ENCODE measurements around the gene RGS12. TPM values are rescaled to one million over a fixed set of nuclear protein-coding genes. Genes with fewer than 3 reads are reported as not detected.

RGS12 gene
- total and polyA plus RNA-seq, 2 of the 8 experiments (the other 6 are each of a cell fraction or from before 2014, with no cell fraction given), result 6.0 to 16.4 TPM

DNA sequence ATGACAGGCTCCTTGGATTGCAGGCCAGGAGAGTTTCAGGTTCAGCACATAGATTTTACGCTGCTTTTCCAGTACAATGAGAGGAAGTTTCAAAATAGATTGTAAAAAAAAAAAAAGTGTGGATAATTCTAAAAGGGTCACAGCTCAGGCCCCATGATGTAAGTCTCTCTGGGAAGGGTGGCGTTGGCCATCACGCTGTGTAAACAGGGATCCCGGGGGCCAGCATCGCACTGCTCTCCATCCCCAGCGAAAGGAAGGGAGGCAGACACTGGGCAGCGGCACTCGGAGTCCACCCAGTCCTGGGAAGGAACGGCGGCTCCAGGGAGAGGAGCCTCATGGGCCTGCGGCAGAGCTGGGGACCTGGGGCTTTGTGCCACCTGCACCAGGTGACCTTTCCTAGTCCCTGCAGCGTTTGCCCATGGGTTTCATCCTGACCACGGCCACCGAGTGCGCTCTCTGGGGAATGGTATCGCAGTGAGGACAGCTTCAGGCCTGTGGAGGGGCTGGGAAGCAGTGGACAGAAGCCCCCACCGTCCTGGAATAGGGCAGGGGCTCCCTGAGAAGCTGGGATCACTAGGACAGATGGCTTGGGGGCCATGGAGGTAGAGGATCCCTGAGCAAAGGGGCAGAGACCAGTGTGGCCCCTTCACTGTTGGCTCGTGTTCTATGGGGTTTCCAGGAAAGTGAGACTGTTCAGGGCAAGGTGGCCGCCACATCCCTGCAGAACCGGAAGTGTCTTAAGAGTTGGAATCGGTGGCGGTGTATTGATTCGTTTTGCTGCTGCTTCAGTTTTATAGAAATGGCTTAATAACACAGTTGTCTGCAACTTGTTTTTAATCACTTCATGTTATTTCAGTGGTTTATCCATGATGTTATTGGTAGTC, 38.9 kb downstream of the RGS12 start:
- no peaks in the 10 kb centered on the region for H3K9me3 ChIP-seq (ENCODE audit: insufficient read depth in 2 of 2, low read depth in 1 of 2, low read length in 1 of 2)
- TF ChIP-seq TCF12 (IDR thresholded peaks at IDR 0.05; ENCODE audit: low read depth, low read length) (no peak), RFX5 (IDR thresholded peaks at IDR 0.05; ENCODE audit: borderline replicate concordance, low read depth, low read length) (no peak), RAD21 (IDR thresholded peaks at IDR 0.05 in 1 of 2, conservative IDR thresholded peaks at IDR 0.05 in 1 of 2; ENCODE audit: low read depth in 2 of 2, low read length in 2 of 2) (no peak), SAP30 (IDR thresholded peaks at IDR 0.05; ENCODE audit: insufficient read depth, insufficient replicate concordance, low read length) (no peak), CTCF (IDR thresholded peaks at IDR 0.05; ENCODE audit: control extremely low read depth in 1 of 3, insufficient read depth in 1 of 3, low read depth in 1 of 3, low read length in 3 of 3) (no peak), KDM4A (IDR thresholded peaks at IDR 0.05; ENCODE audit: low read depth, low read length, severe bottlenecking) (no peak), JUND (IDR thresholded peaks at IDR 0.05; ENCODE audit: low read length) (no peak), POLR2AphosphoS5 (IDR thresholded peaks at IDR 0.05; ENCODE audit: low read depth, low read length) (no peak), EGR1 (IDR thresholded peaks at IDR 0.05; ENCODE audit: borderline replicate concordance, low read depth, low read length) (no peak)
- H2AFZ ChIP-seq (ENCODE audit: low read length), result no peak overlapping the region
- 87% methylated on average over 23 of the region's 23 CpGs; no CpG with 5 or more reads in 1 of the 2 experiments for WGBS, 2 experiments (ENCODE audit: extremely low coverage in 1 of 2, insufficient coverage in 1 of 2, insufficient read length in 1 of 2, insufficient replicate concordance in 2 of 2, low coverage in 1 of 2, low lambda C conversion rate in 2 of 2, missing lambda C conversion rate in 1 of 2)
- no peak overlapping the region for H4K91ac ChIP-seq (replicated peaks; ENCODE audit: insufficient read length, low read length)
- no peak overlapping the region for H3K23ac ChIP-seq (ENCODE audit: insufficient read length)
- ChIA-PET POLR2A (ENCODE audit: partially characterized antibody) (no interaction called here), CTCF (ENCODE audit: partially characterized antibody) (interaction anchor here (2.0 to 12.2 kb wide), 3 partner anchors 12 to 85 kb away, joined by 5 to 124 read pairs (median 10); no protein-coding TSS in a partner anchor)
- no peak overlapping the region for H3K4ac ChIP-seq (replicated peaks; ENCODE audit: insufficient read length, low read depth, low read length)
- H2BK12ac ChIP-seq (ENCODE audit: low read depth, low read length), result no peak overlapping the region
- H2BK20ac ChIP-seq (ENCODE audit: low read length), result no peak overlapping the region
- no peak overlapping the region for H3K27ac ChIP-seq (ENCODE audit: low read depth, low read length)
- H3K79me2 ChIP-seq (ENCODE audit: control insufficient read depth in 1 of 2, insufficient read depth in 2 of 2, low read length in 2 of 2), result no peaks in the 10 kb centered on the region
- no peak overlapping the region for H2AK5ac ChIP-seq (ENCODE audit: low read depth, low read length)
- H3K27me3 ChIP-seq (replicated peaks in 1 of 4; ENCODE audit: control insufficient read depth in 3 of 4, extremely low read depth in 1 of 4, insufficient read depth in 3 of 4, low read length in 3 of 4), result no peaks in the 10 kb centered on the region
- no peak overlapping the region for H3K4me2 ChIP-seq (ENCODE audit: insufficient read depth in 1 of 2, low read depth in 2 of 2, low read length in 2 of 2)
- H3K4me3 ChIP-seq (ENCODE audit: extremely low read depth in 1 of 4, insufficient read depth in 2 of 4, low read depth in 3 of 4, low read length in 4 of 4), result no peak overlapping the region
- peaks cover 7% of the 10 kb centered on the region in 2 experiments for H4K20me1 ChIP-seq (replicated peaks in 1 of 2; ENCODE audit: control insufficient read depth in 1 of 2, insufficient read depth in 2 of 2, low read length in 2 of 2)
- H2BK15ac ChIP-seq (ENCODE audit: low read length), result no peak overlapping the region
- no peak for DNase-seq (ENCODE audit: low read depth in 1 of 2, low spot score in 2 of 2)
- H3K36me3 ChIP-seq (ENCODE audit: control insufficient read depth in 2 of 4, insufficient read depth in 4 of 4, low read length in 3 of 4), result no peaks in the 10 kb centered on the region
- no peak overlapping the region for H4K8ac ChIP-seq (ENCODE audit: extremely low read depth, insufficient read depth, low read length)
- no peak overlapping the region for H2BK5ac ChIP-seq (ENCODE audit: low read depth, low read length)
- H3K79me1 ChIP-seq (ENCODE audit: low read depth, low read length), result no peaks in the 10 kb centered on the region; the same call in none of the 2 replicates
- peaks cover 0 to 2% (median 0%) of the 10 kb centered on the region in 4 experiments; a peak in 3 of 7 replicates for H3K4me1 ChIP-seq (replicated peaks in 1 of 4; ENCODE audit: control insufficient read depth in 3 of 4, insufficient read depth in 4 of 4, low read length in 3 of 4)
- no peak overlapping the region for H3K56ac ChIP-seq (replicated peaks; ENCODE audit: insufficient read length, low read depth, low read length)
- no peaks in the 10 kb centered on the region for H3K23me2 ChIP-seq (ENCODE audit: low read depth, low read length)
- no peak overlapping the region for H3K9ac ChIP-seq (replicated peaks in 1 of 4; ENCODE audit: extremely low read depth in 1 of 4, low read depth in 3 of 4, low read length in 3 of 4)
- no peak for FAIRE-seq
- no peak overlapping the region; the same call in 1 of the 2 replicates for H3K18ac ChIP-seq (ENCODE audit: extremely low read depth, low read length)
- H2BK120ac ChIP-seq (replicated peaks; ENCODE audit: low read depth, low read length), result no peak overlapping the region
- no peak overlapping the region for H4K5ac ChIP-seq (ENCODE audit: insufficient read length, low read depth, low read length)
- H3K14ac ChIP-seq (ENCODE audit: insufficient read length), result no peak overlapping the region

Data from H1 (cell line).